ENCODE data around the gene MLPH. TPM values are rescaled to one million over a fixed set of nuclear protein-coding genes. Genes with fewer than 3 reads are reported as not detected.

MLPH gene
- total RNA-seq, 6 experiments from 2014 or later, result 20.8 to 52.8 (median 35.1) TPM

DNA sequence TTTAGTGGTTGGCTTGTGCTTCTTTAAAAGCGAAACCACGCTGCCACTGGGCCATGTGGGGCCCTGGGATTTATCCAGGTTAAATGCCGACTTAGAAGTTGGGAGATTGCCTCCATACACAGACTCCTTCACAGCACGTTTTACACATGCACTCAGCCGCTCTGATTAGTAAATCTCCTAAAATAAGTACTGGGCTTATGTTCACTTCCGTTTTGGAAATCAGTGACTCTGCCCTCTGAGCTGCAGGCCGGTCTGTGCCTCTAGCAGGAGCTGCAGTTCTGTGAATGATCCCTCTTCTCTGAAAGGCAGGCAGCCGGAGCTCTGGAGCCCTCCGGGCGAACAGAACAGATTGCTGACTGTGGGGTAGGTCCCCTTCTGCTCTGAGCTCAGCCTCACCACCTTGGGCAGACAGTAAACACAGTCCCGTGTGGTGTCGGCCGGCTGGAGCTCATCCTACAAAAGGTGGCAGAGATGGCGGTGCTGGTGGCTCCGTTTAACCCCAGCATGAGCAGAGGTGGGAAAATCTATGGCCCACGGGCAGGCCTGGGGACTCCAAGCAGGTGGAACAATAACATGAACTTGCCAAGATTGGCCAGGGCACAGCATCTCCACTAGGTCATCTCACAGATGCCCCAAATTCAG is 113.3 kb downstream of the MLPH start:
- no peaks in the 10 kb centered on the region for H3K9me3 ChIP-seq
- no peaks in the 10 kb centered on the region for H3K27me3 ChIP-seq
- H3K27ac ChIP-seq, result peak overlapping the region; percentile 73 to 80 (median 75)
- intact Hi-C loops (cut with DNase I), result no loop called here
- H3K36me3 ChIP-seq, result no peaks in the 10 kb centered on the region
- ATAC-seq (peak; percentile 52 to 69 (median 61)), DNase-seq (peak in 1 of 3 donors; percentile 52)
- peak; percentile 51 for TF ChIP-seq POLR2A (IDR thresholded peaks at IDR 0.05)
- TF ChIP-seq, protein P1, sequence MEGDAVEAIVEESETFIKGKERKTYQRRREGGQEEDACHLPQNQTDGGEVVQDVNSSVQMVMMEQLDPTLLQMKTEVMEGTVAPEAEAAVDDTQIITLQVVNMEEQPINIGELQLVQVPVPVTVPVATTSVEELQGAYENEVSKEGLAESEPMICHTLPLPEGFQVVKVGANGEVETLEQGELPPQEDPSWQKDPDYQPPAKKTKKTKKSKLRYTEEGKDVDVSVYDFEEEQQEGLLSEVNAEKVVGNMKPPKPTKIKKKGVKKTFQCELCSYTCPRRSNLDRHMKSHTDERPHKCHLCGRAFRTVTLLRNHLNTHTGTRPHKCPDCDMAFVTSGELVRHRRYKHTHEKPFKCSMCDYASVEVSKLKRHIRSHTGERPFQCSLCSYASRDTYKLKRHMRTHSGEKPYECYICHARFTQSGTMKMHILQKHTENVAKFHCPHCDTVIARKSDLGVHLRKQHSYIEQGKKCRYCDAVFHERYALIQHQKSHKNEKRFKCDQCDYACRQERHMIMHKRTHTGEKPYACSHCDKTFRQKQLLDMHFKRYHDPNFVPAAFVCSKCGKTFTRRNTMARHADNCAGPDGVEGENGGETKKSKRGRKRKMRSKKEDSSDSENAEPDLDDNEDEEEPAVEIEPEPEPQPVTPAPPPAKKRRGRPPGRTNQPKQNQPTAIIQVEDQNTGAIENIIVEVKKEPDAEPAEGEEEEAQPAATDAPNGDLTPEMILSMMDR (IDR thresholded peaks at IDR 0.05), result peak in 2 of 4 donors; percentile 18 to 28
- peaks cover 0 to 22% (median 6%) of the 10 kb centered on the region in 4 donors for H3K4me1 ChIP-seq
- WGBS (ENCODE audit: insufficient coverage, low coverage, low lambda C conversion rate, missing lambda C conversion rate), result 31% methylated on average over 7 of the region's 16 CpGs
- H3K4me3 ChIP-seq, result peak overlapping the region in 2 of 3 donors; percentile 3 to 21

DNA sequence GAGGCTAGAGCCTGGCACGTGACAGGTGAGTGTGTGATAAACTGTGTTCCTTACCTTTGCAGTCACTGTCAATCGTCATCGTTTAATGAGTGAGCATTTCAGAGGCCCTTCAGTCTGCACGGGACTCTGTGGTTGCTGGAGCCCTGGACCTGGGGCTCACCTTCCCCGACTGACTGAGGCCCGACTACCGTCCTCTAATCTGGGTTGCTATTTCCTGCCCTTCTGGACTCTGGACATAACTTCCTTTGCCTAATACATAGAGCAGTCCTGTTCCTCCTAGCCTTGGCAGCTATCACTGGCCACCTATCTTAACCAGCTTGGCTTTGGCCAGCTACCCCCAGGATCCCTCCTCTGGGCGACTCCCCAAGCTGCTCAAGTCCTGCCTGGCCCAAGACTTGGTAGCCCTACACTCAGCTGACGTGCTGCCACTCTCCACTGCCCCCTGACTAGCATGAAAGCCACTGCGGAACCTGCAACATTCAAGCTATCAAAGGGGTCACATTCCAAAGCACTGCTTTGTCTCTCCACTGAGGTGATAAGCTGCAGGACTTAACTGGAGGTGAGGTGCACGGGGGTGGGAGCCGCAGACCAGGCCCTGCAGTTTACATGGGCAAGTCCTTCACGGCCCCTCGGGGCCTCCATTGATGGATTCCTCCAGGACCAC is 114.5 kb downstream of the MLPH start:
- Histone ChIP-seq H3K27ac (peak overlapping the region; percentile 2 to 80 (median 75)), H3K4me3 (no peak overlapping the region), H3K27me3 (no peaks in the 10 kb centered on the region), H3K4me1 (peaks cover 0 to 16% (median 6%) of the 10 kb centered on the region in 4 donors), H3K36me3 (no peaks in the 10 kb centered on the region), H3K9me3 (no peaks in the 10 kb centered on the region)
- peak in 1 of 3 donors; percentile 61 for DNase-seq
- intact Hi-C loops (cut with DNase I), result no loop called here
- TF ChIP-seq POLR2A (IDR thresholded peaks at IDR 0.05), result peak; percentile 66
- TF ChIP-seq, protein P1 (IDR thresholded peaks at IDR 0.05), result no peak
- ATAC-seq, result peak; percentile 58 to 66 (median 64)
- 77% methylated on average over 7 of the region's 14 CpGs for WGBS (ENCODE audit: insufficient coverage, low coverage, low lambda C conversion rate, missing lambda C conversion rate)

DNA sequence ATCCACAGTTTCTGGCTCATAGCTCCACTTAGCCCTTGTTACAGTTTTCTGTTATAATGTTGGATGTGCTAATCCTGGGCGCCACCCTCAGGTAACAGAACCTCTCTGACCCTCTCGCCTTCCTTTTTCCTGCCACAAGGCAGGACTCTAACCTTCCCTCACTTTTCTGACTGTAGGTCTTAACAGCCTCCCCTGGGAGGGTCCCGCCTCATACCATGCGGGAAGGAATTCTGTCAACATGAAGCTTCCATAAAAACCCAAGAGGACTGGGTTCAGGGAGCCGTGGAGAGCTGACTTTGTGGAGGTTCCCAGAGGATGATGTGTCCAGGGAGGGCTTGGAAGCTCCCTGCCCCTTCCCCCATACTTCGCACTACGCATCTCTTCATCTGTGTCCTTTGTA is 115.4 kb downstream of the MLPH start:
- no peak overlapping the region for H3K27ac ChIP-seq
- intact Hi-C loops (cut with DNase I), result no loop called here

DNA sequence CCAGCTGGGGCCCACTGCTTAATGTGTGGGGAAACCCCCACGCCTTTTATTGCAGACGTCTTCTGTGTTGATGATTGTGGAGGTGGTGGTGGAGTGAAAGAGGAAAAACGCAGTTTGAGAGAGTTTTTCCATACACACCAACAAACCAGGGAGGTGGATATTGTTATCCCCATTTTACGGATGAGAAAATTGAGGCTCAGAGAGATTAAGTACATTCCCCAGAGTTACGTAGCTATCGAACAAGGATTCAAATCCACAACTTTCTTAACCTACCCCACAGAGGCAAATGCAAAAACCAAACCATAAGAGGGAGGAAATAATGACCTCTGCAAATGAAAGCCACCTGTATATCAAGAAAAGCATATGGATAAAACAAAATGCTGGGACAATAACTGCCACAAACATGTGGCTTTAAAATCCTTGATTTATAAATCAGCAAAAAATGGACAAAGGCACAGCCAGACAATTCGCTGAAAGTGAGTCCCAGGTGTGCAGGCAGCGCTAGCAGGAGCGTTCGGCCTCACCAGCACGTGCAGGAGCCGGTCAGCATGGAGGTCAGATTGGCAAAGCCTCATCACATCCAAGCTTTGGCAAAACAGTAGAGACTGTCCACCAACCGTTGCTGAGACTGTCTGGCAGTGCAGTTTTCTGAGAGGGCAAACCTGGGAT is 116.1 kb downstream of the MLPH start:
- no peak for DNase-seq
- ATAC-seq, result no peak
- no peak for TF ChIP-seq POLR2A (IDR thresholded peaks at IDR 0.05)
- TF ChIP-seq, protein P1 (IDR thresholded peaks at IDR 0.05), result no peak
- H3K4me1 ChIP-seq, result peaks cover 0 to 16% (median 6%) of the 10 kb centered on the region in 4 donors
- no peaks in the 10 kb centered on the region for H3K27me3 ChIP-seq
- intact Hi-C loops (cut with DNase I), result no loop called here
- H3K9me3 ChIP-seq, result no peaks in the 10 kb centered on the region
- H3K27ac ChIP-seq, result peak overlapping the region in 1 of 3 donors; percentile 24
- no peaks in the 10 kb centered on the region for H3K36me3 ChIP-seq
- H3K4me3 ChIP-seq, result no peak overlapping the region
- WGBS (ENCODE audit: insufficient coverage, low coverage, low lambda C conversion rate, missing lambda C conversion rate), result 89% methylated on average over 7 of the region's 13 CpGs

More for the DNA sequence above, 115.4 kb downstream of the MLPH start:
- H3K4me3 ChIP-seq, result no peak overlapping the region
- H3K36me3 ChIP-seq, result no peaks in the 10 kb centered on the region
- no peaks in the 10 kb centered on the region for H3K27me3 ChIP-seq
- no peaks in the 10 kb centered on the region for H3K9me3 ChIP-seq
- ATAC-seq, result no peak
- H3K4me1 ChIP-seq, result peaks cover 0 to 16% (median 6%) of the 10 kb centered on the region in 4 donors
- DNase-seq, result no peak
- WGBS (ENCODE audit: insufficient coverage, low coverage, low lambda C conversion rate, missing lambda C conversion rate), result 92% methylated on average over 5 of the region's 7 CpGs
- TF ChIP-seq, protein P1 (IDR thresholded peaks at IDR 0.05), result no peak
- TF ChIP-seq POLR2A (IDR thresholded peaks at IDR 0.05), result no peak
